Activated T-helper 2 cell treated with anti-CD3 and anti-CD28 coated beads, Interferon-gamma antibody, Interleukin-2, Interleukin-4, amounts not matched to agents 10 μg/mL and 5 μg/mL and 100 μg/mL, durations not matched to agents 14 hours and 24 hours and 36 hours (primary cell): Measurements from ENCODE around the gene AMPD3. TPM values are rescaled to one million over a fixed set of nuclear protein-coding genes. Genes with fewer than 3 reads are reported as not detected.

ENCODE experiments used
- DNase-seq: peaks from one replicate; pipeline ENCODE4 v3.0.0; 2021; ENCODE audit warnings: low spot score
- H3K27ac Mint-ChIP-seq: one replicate; pipeline ENCODE4 v1.8.0; 2021; ENCODE audit warnings: mixed read lengths
- H3K27me3 Mint-ChIP-seq: one replicate; pipeline ENCODE4 v1.8.0; 2021; ENCODE audit warnings: low read depth, mixed read lengths
- H3K36me3 Mint-ChIP-seq: one replicate; pipeline ENCODE4 v1.8.0; 2021; ENCODE audit warnings: low read depth, mixed read lengths
- H3K4me1 Mint-ChIP-seq: one replicate; pipeline ENCODE4 v1.8.0; 2021; ENCODE audit warnings: low read depth, mixed read lengths
- H3K4me3 Mint-ChIP-seq: one replicate; pipeline ENCODE4 v1.8.0; 2021; ENCODE audit warnings: low read depth, mild to moderate bottlenecking, moderate library complexity, mixed read lengths
- H3K9me3 Mint-ChIP-seq: one replicate; pipeline ENCODE4 v1.8.0; 2021; ENCODE audit warnings: mixed read lengths
- intact Hi-C: fragments of 100-400 bp; cut with micrococcal nuclease; formaldehyde crosslinking; loops from one replicate; pipeline ENCODE4 v1.15.1; 2023
- total RNA-seq: library from RNA; stranded (reverse); gene quantifications from 2 replicates; pipeline ENCODE4 v1.2.3, GENCODE V29; 2022

AMPD3 gene
- total RNA-seq, 1 donor from 2014 or later, result 26.1 TPM

DNA sequence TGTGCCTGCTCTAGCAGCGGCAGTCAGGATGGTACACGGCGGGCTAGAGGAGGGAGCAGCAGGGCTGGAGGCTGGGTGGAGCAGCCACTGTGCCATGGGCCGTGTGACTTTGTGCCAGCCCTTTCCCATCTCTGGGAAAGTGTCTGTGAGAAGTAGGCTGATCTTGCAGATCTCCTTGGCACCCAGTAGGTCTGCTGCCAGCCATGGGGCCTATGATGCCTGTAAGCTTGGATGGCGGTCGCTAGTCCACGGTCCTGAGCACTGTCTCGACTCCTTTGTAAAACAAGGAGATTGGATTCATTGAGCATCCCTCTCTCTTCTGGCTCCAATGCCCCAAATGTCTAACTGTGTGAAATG is 22.6 kb downstream of the AMPD3 start:
- H3K36me3 Mint-ChIP-seq, result peaks cover 57% of the 10 kb centered on the region
- H3K27ac Mint-ChIP-seq, result no peak overlapping the region
- intact Hi-C loops, result no loop called here
- H3K4me3 Mint-ChIP-seq, result no peak overlapping the region
- H3K27me3 Mint-ChIP-seq, result no peaks in the 10 kb centered on the region
- DNase-seq, result no peak
- no peaks in the 10 kb centered on the region for H3K9me3 Mint-ChIP-seq
- H3K4me1 Mint-ChIP-seq, result peaks cover 5% of the 10 kb centered on the region

DNA sequence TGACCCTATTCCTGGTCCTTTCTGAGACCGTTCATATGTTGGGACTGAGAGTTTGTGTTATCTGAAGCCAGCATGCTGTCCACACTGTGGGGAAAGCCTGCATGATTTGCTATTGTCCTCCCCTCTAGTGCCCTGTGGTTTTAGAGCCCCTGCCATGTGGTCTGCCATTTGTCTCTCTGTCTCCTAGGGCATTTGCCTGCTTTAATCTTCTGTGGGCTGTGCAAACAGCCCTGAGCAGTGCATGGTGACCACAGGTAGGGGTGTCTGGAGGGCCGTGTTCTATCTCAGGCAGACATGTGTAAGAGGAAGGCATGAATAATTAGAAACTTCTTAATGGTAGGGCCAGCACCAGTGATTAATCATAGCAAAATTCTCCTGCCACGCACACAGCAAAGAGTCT is 23.0 kb downstream of the AMPD3 start:
- no peak for DNase-seq
- H3K36me3 Mint-ChIP-seq, result peaks cover 57% of the 10 kb centered on the region
- H3K27me3 Mint-ChIP-seq, result no peaks in the 10 kb centered on the region
- no peak overlapping the region for H3K27ac Mint-ChIP-seq
- intact Hi-C loops, result no loop called here
- H3K4me1 Mint-ChIP-seq, result peaks cover 5% of the 10 kb centered on the region
- no peak overlapping the region for H3K4me3 Mint-ChIP-seq
- no peaks in the 10 kb centered on the region for H3K9me3 Mint-ChIP-seq

DNA sequence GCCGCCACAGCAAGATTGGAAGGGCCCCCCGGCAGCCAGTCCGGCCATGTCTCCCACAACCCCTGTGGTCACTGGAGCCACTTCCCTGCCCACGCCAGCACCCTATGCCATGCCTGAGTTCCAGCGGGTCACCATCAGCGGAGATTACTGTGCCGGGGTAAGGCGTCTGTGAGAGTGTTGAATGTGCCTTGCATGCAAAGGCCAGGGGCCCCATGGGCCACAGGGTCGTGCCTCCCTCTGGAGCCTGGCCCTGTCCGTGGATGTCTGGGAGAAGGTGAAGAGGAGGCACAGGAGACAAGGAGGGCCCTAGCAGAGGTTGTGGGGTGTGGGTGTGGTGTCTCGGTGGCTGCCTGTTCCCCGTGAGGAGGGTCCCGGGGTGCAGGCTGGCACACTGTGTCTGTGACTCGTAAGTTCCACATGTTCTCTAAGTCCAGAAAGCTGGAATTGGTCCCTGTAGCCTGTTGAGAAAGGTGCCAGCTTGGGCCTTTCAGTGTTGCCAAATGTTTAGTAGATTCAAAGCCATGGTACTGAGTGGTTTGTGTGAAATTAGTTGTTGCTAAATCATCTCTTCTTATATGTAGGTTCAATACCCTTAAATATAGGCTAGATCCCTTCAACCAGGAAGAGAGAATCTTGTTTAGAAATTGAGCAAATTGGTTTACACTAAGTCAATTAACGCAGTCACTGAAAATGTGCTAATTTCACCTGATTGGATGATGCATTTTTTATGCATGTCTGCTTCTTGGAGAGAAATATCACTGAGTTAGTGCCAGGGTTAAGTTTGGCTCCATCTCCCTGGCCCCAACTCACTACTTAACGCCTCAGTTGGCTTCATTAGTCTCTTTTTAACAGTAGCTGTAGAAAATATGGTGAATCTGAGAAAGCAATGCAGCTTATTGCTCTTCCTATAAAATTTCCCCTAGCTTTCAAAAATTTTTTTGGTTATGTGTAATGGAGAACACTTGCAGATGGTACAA is 23.8 kb downstream of the AMPD3 start:
- Mint-ChIP-seq H3K27me3 (no peaks in the 10 kb centered on the region), H3K4me1 (peaks cover 5% of the 10 kb centered on the region), H3K4me3 (no peak overlapping the region), H3K36me3 (peaks cover 50% of the 10 kb centered on the region), H3K9me3 (no peaks in the 10 kb centered on the region), H3K27ac (no peak overlapping the region)
- intact Hi-C loops, result no loop called here
- DNase-seq, result no peak

DNA sequence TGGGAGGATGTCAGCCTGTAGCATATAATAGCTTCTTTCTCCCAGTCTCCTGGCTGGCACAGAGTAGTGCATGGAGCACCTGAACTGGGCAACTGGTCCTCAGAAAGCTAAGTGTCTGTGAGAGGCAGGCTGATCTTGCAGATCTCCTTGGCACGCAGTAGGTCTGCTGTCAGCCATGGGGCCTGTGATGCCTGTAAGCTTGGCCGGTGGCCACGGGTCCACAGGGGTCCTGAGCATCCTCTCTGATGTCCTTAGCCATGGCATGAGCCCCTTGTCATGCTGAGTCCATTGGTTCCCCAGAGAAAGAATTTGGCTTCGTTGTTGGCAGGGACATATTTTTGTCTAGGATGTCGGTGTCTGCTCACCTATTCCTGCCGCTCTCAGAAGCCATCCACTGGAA is 25.0 kb downstream of the AMPD3 start:
- Mint-ChIP-seq H3K36me3 (peaks cover 47% of the 10 kb centered on the region), H3K27ac (no peak overlapping the region), H3K4me1 (peaks cover 5% of the 10 kb centered on the region), H3K27me3 (no peaks in the 10 kb centered on the region), H3K9me3 (no peaks in the 10 kb centered on the region), H3K4me3 (no peak overlapping the region)
- DNase-seq, result no peak
- intact Hi-C loops, result no loop called here

DNA sequence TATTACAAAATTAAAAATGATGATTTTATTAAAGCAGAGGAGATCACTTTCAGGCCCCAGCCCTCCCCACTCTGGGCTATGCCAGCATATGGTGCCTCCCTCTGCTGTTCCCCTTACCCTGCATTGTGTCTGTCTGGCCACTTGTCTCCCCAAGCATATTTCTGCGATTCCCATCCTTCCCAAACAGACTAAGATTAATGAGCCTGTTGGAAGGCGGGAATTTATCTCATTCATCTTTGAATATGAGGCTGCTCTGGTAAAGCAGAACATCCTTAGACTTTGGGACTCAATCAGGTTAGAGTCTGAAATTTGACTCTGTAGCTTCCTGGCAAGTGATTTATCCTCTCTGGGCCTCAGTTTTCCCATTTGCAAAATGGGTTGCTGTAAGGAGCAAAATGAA is 25.7 kb downstream of the AMPD3 start:
- no peaks in the 10 kb centered on the region for H3K9me3 Mint-ChIP-seq
- peaks cover 5% of the 10 kb centered on the region for H3K4me1 Mint-ChIP-seq
- DNase-seq, result no peak
- H3K4me3 Mint-ChIP-seq, result no peak overlapping the region
- peaks cover 40% of the 10 kb centered on the region for H3K36me3 Mint-ChIP-seq
- no peaks in the 10 kb centered on the region for H3K27me3 Mint-ChIP-seq
- H3K27ac Mint-ChIP-seq, result no peak overlapping the region
- intact Hi-C loops, result no loop called here

DNA sequence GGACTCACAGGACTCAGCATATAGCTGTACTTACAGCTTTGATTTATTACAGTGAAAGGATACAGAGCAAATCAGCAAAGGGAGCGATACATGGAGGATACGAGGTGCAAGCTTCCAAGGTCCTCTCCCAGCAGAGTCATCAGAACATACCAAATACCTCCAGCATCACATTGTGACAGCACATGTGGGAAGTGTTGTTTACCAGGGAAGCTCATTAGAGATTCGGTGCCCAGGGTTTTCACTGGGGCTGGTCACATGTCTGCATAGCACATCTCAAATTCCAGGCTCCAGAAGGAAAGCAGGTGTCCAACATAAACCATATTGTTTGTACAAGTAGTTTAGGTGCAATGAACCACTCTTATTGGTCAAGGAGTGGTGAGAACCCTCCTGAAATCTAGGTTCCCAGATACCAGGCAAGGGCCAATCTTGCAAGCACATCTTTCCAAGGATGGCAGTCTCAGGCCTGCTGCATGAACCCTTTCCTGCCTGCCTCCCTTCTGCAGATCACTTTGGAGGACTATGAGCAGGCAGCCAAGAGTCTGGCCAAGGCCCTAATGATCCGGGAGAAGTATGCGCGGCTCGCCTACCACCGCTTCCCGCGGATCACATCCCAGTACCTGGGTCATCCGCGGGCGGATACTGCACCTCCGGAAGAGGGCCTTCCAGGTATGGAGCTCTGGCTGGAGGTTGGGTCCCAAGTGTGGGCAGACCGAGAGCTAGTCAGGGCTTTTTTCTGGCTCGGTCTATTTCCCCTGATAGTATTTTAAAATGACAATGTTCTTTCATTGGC is 26.7 kb downstream of the AMPD3 start:
- DNase-seq, result no peak
- no peak overlapping the region for H3K4me3 Mint-ChIP-seq
- no peaks in the 10 kb centered on the region for H3K27me3 Mint-ChIP-seq
- intact Hi-C loops, result no loop called here
- no peak overlapping the region for H3K27ac Mint-ChIP-seq
- H3K4me1 Mint-ChIP-seq, result peaks cover 4% of the 10 kb centered on the region
- no peaks in the 10 kb centered on the region for H3K9me3 Mint-ChIP-seq
- peaks cover 40% of the 10 kb centered on the region for H3K36me3 Mint-ChIP-seq

DNA sequence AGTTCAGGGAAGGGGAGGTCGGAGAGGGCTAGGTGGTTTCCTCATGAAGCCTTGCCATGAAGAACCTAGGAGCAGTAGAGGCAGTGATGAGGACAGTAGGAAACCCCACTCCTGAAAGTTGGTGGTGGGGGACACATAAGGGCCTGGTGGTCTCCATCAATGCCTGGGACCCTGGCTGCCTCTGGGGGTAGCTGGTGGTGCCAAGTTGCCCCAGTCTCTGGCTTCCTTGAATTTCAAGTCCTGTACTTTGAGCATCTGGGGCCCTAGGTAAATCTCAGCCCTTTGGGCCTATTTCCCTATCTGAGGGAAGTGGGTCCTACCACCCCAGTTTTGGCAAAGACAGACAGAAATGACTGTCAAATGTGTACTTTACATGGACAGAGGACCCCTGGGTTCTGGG is 28.1 kb downstream of the AMPD3 start:
- Mint-ChIP-seq H3K36me3 (peaks cover 50% of the 10 kb centered on the region), H3K9me3 (no peaks in the 10 kb centered on the region), H3K4me3 (no peak overlapping the region), H3K27ac (no peak overlapping the region), H3K4me1 (peaks cover 3% of the 10 kb centered on the region), H3K27me3 (no peaks in the 10 kb centered on the region)
- no peak for DNase-seq
- intact Hi-C loops, result no loop called here

DNA sequence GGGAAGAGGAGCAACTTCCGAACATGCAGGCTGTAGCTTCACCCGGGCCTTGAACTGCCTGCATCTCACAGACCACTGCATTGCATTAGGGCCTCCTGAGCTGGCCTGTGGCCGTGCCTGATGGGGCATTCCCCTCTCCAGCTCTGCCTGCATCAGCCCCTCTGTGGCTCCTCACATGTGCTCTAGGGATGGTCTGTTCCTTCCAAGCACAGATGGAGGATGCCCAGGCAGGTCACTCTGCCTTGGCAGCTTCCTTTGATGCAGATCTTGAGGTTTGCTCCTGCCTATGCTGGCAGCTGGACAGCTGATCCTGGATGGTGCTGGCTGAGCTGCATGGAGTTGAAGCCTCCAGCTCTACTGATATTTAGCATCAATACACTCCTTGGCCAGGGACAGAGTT is 28.5 kb downstream of the AMPD3 start:
- H3K36me3 Mint-ChIP-seq, result peaks cover 50% of the 10 kb centered on the region
- no peak for DNase-seq
- peaks cover 8% of the 10 kb centered on the region for H3K4me1 Mint-ChIP-seq
- no peak overlapping the region for H3K4me3 Mint-ChIP-seq
- intact Hi-C loops, result no loop called here
- no peak overlapping the region for H3K27ac Mint-ChIP-seq
- no peaks in the 10 kb centered on the region for H3K27me3 Mint-ChIP-seq
- no peaks in the 10 kb centered on the region for H3K9me3 Mint-ChIP-seq

DNA sequence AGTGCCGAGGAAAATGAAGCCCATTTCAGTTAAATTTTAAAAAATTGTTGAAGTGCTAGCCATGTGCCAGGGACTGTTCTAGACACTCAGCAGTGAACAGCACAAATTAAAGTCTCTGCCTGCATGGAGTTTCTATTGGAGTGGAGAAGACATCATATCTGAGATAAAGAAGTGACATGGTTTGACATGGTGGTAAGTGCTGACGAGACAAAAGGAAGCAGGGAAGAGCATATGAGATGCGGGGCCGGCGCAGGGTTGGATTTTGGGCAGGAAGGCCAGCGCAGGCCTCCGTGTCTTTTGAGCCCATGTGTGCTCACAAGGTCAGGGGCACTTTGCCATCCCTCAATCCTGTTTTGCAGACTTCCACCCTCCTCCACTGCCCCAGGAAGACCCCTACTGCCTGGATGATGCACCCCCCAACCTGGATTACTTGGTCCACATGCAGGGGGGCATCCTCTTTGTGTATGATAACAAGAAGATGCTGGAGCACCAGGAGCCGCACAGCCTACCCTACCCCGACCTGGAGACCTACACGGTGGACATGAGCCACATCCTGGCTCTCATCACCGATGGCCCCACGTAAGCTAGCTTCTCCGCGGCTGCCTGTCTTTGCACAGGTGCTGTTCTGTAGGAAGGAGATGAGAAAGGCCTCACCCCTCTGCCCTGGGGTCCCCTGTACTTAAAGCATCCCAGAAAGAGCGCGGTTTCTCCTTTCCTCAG is 29.6 kb downstream of the AMPD3 start:
- intact Hi-C loops, result no loop called here
- DNase-seq, result no peak
- no peak overlapping the region for H3K27ac Mint-ChIP-seq
- no peak overlapping the region for H3K4me3 Mint-ChIP-seq
- H3K36me3 Mint-ChIP-seq, result peaks cover 46% of the 10 kb centered on the region
- no peaks in the 10 kb centered on the region for H3K9me3 Mint-ChIP-seq
- peaks cover 9% of the 10 kb centered on the region for H3K4me1 Mint-ChIP-seq
- no peaks in the 10 kb centered on the region for H3K27me3 Mint-ChIP-seq

DNA sequence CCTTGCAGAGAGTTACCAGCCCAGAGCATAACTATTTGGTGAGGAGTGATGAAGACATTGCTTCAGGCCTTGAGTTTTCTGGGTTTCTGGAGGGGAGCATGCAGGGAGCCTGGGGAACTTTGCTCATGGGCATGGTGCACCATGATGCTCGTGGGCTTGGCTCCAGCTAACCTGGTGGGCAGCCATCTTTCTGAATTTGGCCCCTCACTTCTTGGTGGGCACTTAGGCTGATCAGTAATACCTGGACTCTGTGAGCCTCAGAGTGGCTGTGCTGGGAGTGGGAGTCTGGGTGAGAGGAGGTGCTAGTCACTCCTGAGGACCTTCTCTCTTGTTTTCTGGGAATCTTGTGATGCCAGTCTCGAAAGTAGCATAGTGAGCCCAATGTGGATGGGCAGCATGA is 30.6 kb downstream of the AMPD3 start:
- intact Hi-C loops, result no loop called here
- DNase-seq, result no peak
- Mint-ChIP-seq H3K36me3 (peaks cover 43% of the 10 kb centered on the region), H3K27ac (no peak overlapping the region), H3K4me3 (no peak overlapping the region), H3K27me3 (no peaks in the 10 kb centered on the region), H3K9me3 (no peaks in the 10 kb centered on the region), H3K4me1 (peaks cover 9% of the 10 kb centered on the region)

DNA sequence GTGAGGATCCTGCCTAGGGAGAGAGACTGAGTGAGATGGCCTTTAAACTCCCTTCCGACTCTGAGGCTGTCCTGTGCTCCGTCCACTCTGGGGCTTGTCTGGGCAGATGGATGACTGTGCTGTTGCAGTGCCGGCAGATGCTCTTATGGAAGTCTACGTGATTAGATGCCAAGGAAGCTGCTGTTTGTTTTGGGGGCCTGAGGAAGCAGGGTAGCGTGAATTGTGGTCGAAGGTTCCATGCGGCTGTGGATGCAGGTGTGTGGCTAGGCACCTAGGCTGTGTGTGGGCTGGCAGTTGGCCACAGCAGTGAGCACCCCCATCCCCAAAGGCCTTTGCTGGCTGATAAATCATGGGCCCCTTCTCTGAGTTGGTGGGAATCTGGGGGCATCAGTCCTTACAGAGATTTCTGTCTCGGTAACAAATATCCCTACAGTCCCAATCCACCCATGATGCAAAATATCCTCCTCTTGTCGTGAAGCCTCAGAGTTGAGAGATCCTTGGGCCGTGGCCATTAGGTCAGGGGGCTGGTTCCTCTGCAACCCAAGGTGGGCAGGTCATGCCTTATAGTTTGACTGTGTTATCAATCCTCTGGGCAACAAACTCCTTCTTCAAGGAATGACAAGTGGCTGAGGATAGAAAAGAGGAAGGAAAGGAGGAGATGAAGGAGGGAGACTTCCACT is 31.2 kb downstream of the AMPD3 start:
- H3K4me1 Mint-ChIP-seq, result peaks cover 9% of the 10 kb centered on the region
- H3K4me3 Mint-ChIP-seq, result no peak overlapping the region
- no peak for DNase-seq
- H3K36me3 Mint-ChIP-seq, result peaks cover 41% of the 10 kb centered on the region
- H3K9me3 Mint-ChIP-seq, result no peaks in the 10 kb centered on the region
- no peak overlapping the region for H3K27ac Mint-ChIP-seq
- intact Hi-C loops, result no loop called here
- H3K27me3 Mint-ChIP-seq, result no peaks in the 10 kb centered on the region

DNA sequence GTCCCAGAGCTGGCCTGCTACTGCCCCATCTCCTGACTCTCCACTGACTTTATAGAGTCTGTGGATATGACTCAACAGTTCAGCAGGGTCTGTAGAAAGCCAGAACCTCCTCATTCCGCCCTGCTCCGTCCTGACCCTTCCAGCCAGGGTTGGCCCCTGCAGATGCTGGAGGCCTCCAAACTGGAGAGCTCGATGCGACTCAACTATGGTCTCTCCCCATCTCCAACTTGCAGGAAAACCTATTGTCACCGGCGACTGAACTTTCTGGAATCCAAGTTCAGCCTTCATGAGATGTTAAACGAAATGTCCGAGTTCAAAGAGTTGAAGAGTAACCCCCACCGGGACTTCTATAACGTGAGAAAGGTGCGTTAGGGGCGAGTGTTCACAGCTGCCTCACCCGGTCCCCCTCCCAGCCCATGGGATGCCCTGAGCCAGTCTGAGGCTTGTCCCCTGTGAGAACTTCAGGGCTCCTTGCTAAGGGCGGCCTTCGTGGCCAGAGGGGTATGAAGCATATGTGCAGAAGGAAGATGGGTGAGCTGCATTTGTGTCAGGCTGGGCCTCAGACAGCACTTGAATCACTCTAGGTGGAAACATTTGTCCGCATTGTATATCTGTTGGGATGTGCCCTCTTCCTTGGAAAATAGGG is 32.1 kb downstream of the AMPD3 start:
- no peak for DNase-seq
- Mint-ChIP-seq H3K9me3 (no peaks in the 10 kb centered on the region), H3K36me3 (peaks cover 43% of the 10 kb centered on the region), H3K27ac (peak overlapping the region; percentile 50), H3K4me1 (peaks cover 9% of the 10 kb centered on the region), H3K27me3 (no peaks in the 10 kb centered on the region), H3K4me3 (no peak overlapping the region)
- intact Hi-C loops, result no loop called here
